GM18508 (cell line): ENCODE results near the gene ZNF512.

Experiments
- ATAC-seq: cut with Tn5 transposase; IDR thresholded peaks from one replicate; pipeline ENCODE4 v1.9.1; 2021; ENCODE audit warnings: moderate number of reproducible peaks; ENCODE audit not compliant: insufficient read depth, unreplicated experiment

ZNF512 gene

DNA sequence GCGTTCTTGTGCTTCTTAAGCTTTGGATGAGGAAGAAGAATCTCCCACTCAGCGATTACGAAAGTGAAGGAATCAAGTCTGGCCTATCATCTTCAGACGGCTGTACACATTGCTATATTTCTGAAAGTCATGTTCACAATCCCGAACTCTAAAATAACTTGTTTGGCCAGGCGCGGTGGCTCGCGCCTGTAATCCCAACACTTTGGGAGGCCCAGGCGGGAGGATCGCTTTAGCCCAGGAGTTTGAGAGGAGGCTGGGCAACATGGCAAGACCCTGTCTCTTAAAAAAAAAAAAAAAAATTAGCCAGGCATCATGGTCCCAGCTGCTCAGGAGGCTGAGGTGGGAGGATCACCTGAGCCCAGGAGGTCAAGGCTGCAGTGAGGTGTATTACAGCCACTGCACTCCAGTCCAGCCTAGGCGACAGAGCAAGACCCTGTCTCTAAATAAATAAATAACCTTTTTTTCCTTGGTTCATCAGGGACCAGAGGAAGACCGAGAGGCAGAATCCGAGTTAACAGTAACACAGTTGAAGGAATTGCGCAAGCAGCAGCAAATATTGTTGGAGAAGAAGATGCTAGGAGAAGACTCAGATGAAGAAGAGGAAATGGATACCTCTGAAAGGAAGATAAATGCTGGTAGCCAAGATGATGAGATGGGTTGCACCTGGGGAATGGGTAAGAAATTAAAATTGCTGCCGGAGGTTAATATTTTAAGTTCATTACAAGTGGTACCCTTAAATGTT is 82.0 kb downstream of the ZNF512 start:
- no peak for ATAC-seq

DNA sequence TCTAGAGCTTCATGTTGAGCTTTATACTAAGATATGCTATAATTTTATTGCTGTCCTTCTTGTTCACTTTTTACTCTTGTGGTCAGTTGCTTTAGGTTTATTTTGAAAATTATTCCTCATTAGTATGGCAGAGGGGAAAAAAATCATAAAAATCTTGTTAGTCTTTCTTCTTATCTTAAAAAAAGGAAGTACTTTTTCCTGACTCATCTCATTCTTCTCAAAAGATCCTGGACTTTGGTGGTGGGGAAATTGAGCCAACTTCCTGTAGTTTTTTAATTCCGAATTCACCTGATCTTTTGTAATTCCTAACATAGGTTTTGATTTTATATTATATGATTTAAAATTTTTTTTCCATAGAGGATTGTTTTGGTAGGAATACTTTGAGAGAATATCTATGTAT is 84.6 kb downstream of the ZNF512 start:
- no peak for ATAC-seq

DNA sequence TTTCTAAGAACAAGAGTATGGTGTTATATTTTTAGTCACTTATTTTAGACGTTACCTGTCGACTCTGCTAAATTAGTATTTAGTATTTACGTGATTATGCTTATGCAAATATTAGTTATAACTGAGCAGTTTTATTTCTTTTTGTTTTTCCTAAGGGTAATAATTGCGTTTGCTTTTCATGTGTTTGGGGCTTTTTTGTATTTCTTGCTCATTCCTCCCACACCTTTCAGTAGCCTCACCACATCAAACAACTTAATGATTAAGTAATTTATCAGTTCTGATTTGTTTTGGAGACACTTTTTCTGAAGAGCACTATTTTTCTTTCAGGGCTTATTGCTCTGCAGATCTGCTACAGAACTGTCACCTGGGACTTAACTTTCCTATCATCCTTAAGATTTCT is 88.4 kb downstream of the ZNF512 start:
- ATAC-seq, result no peak
